Measurements from ENCODE around the gene FBXO39. TPM values are rescaled to one million over a fixed set of nuclear protein-coding genes. Genes with fewer than 3 reads are reported as not detected.
"Not testable (repeated sequence)": the region's sequence is repeated elsewhere in the genome, so short reads cannot be mapped to it uniquely, and the experiment has no call there.

The FBXO39 gene
- total RNA-seq, result 0.36 and 0.59 TPM in 2 replicates

- Histone ChIP-seq H3K4me1 (ENCODE audit: insufficient read depth, low read length) (no peaks in the 10 kb centered on the region), H3K4me2 (ENCODE audit: insufficient read depth, low read length) (peak within 1 kb of the TSS; percentile 63), H3K79me2 (ENCODE audit: insufficient read depth, low read length) (no peaks in the 10 kb centered on the region), H3K27ac (ENCODE audit: low read depth, low read length) (no peak within 1 kb of the TSS), H3K36me3 (ENCODE audit: insufficient read depth, low read length) (peaks cover 14% of the 10 kb centered on the region), H3K4me3 (ENCODE audit: insufficient read depth, low read length) (peak within 1 kb of the TSS; percentile 51), H3K9me3 (ENCODE audit: low read depth, low read length) (no peaks in the 10 kb centered on the region), H4K20me1 (ENCODE audit: insufficient read depth, low read length) (no peaks in the 10 kb centered on the region), H3K27me3 (ENCODE audit: insufficient read depth, low read length) (peaks cover 38% of the 10 kb centered on the region), H2AFZ (ENCODE audit: low read length) (no peak within 1 kb of the TSS)
- no peak for TF ChIP-seq CTCF (IDR thresholded peaks at IDR 0.05; ENCODE audit: extremely low read depth, low read depth, low read length)
- DNase-seq (ENCODE audit: insufficient read length, low spot score, missing footprints), result peak; percentile 86
These were observed at the start of gene FBXO39 for GRCh38 chr17:6775871-6776405. Gene FBXO39 (plus strand): TSS chr17:6776215. CDS start chr17:6779869, 3,654 bp downstream.

DNA sequence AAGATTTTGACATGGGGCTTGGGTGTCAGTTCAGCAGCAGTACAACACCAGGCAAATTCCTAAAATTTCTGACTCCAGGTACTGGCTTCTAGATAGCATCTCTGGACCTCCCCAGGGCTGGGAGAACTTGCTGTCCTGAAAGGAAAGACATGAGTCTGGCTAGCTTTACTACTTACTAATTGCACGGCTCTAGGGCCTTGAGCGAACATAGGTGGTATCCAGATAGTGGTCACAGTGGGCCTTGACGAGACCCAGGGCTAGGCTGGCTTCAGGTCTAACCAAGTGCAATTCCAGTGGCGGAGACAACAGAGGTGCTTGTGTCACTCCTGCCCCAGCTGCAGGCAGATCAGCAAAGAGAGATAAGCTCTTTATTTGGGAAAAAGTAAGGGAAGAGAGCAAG lies 46.5 kb upstream of the FBXO39 start:
- H3K36me3 ChIP-seq (ENCODE audit: insufficient read depth, low read length), result no peaks in the 10 kb centered on the region
- H4K20me1 ChIP-seq (ENCODE audit: insufficient read depth, low read length), result no peaks in the 10 kb centered on the region
- no peak for TF ChIP-seq CTCF (IDR thresholded peaks at IDR 0.05; ENCODE audit: extremely low read depth, low read depth, low read length)
- no peaks in the 10 kb centered on the region for H3K79me2 ChIP-seq (ENCODE audit: insufficient read depth, low read length)
- H3K27ac ChIP-seq (ENCODE audit: low read depth, low read length), result no peak overlapping the region
- DNase-seq (ENCODE audit: insufficient read length, low spot score, missing footprints), result no peak
- H3K27me3 ChIP-seq (ENCODE audit: insufficient read depth, low read length), result peaks cover 20% of the 10 kb centered on the region
- no peaks in the 10 kb centered on the region for H3K9me3 ChIP-seq (ENCODE audit: low read depth, low read length)
- no peak overlapping the region for H3K4me2 ChIP-seq (ENCODE audit: insufficient read depth, low read length)
- H2AFZ ChIP-seq (ENCODE audit: low read length), result no peak overlapping the region
- no peaks in the 10 kb centered on the region for H3K4me1 ChIP-seq (ENCODE audit: insufficient read depth, low read length)
- no peak overlapping the region for H3K4me3 ChIP-seq (ENCODE audit: insufficient read depth, low read length)

- H3K27me3 ChIP-seq (ENCODE audit: insufficient read depth, low read length), result peaks cover 12% of the 10 kb centered on the region
- H3K4me2 ChIP-seq (ENCODE audit: insufficient read depth, low read length); H3K36me3 ChIP-seq (ENCODE audit: insufficient read depth, low read length); H3K4me3 ChIP-seq (ENCODE audit: insufficient read depth, low read length); H4K20me1 ChIP-seq (ENCODE audit: insufficient read depth, low read length); H3K79me2 ChIP-seq (ENCODE audit: insufficient read depth, low read length); H2AFZ ChIP-seq (ENCODE audit: low read length); DNase-seq (ENCODE audit: insufficient read length, low spot score, missing footprints); H3K4me1 ChIP-seq (ENCODE audit: insufficient read depth, low read length); H3K9me3 ChIP-seq (ENCODE audit: low read depth, low read length); H3K27ac ChIP-seq (ENCODE audit: low read depth, low read length): not testable (repeated sequence)
These were observed 29.4 kb upstream of the FBXO39 start for GRCh38 chr17:6746665-6747064.

GRCh38 chr17:6748617-6749016 lies 27.4 kb upstream of the FBXO39 start:
- no peak overlapping the region for H3K27ac ChIP-seq (ENCODE audit: low read depth, low read length)
- no peaks in the 10 kb centered on the region for H3K36me3 ChIP-seq (ENCODE audit: insufficient read depth, low read length)
- H3K4me3 ChIP-seq (ENCODE audit: insufficient read depth, low read length), result no peak overlapping the region
- no peak overlapping the region for H3K4me2 ChIP-seq (ENCODE audit: insufficient read depth, low read length)
- H3K79me2 ChIP-seq (ENCODE audit: insufficient read depth, low read length), result no peaks in the 10 kb centered on the region
- TF ChIP-seq CTCF (IDR thresholded peaks at IDR 0.05; ENCODE audit: extremely low read depth, low read depth, low read length), result no peak
- DNase-seq (ENCODE audit: insufficient read length, low spot score, missing footprints), result no peak
- H2AFZ ChIP-seq (ENCODE audit: low read length), result no peak overlapping the region
- no peaks in the 10 kb centered on the region for H4K20me1 ChIP-seq (ENCODE audit: insufficient read depth, low read length)
- H3K4me1 ChIP-seq (ENCODE audit: insufficient read depth, low read length), result peaks cover 20% of the 10 kb centered on the region
- peaks cover 3% of the 10 kb centered on the region for H3K27me3 ChIP-seq (ENCODE audit: insufficient read depth, low read length)
- H3K9me3 ChIP-seq (ENCODE audit: low read depth, low read length), result no peaks in the 10 kb centered on the region

Measured in osteoblast (primary cell).